NK-92 (cell line): ENCODE data around the gene EIF1B.
A peak's percentile ranks its signal among the peaks of the same experiment; 100 is the strongest.
"Not testable (repeated sequence)": the region's sequence is repeated elsewhere in the genome, so short reads cannot be mapped to it uniquely, and the experiment has no call there.

ENCODE experiments used
- DNase-seq: peaks from one replicate; lab custom pipeline; 2025; ENCODE audit not compliant: unreplicated experiment; lab: John Stamatoyannopoulos, UW

Gene EIF1B

DNA sequence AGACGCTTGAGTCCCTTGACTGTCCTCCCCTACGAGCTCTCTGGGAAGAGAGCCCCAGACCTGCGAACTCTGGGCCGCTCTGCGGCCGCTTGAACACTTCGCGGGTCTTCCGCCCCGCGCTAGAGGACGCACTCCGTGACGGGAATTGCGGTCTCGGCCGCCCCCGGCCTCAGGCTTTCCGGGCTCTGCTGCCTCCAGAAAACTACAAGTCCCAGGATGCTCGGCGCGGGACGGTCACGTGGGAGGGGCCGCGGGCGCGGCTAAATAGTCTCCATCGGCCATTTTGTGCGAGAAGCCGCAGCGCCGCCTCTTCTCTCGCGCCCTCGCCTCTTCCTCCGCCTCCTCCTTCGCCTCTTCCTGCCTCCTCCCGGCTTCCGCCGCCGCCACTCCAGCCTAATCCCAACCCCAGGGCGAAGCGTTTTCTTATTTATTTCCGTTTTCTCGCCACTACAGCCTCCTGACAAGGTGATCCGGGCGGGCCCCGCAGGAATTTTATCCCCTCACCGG is at the start of gene EIF1B:
EIF1B (plus strand) TSS at position 290 of the 507 bp plus-strand sequence. CDS start 235 bp downstream, outside the sequence.
- DNase-seq, result peak; percentile 76

DNA sequence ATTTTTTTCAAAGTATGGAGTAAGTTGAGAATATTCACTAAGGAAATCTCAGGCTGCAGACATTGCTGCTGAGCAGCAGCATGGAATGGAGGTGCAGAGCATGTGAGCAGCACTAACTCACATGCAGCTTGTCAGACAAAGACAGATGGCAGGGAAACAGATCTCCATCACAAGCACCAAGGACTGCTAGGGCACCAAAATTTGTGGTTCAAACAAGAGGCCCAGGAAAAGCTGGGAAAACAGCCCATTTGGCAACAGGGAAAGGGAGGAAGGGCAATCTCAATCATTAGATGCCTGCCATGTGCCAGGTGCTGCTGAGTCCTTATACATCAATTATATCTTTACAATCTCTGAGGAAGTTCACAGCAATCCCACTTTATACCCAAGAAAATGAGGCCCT is 47.2 kb upstream of the EIF1B start:
- no peak for DNase-seq

DNA sequence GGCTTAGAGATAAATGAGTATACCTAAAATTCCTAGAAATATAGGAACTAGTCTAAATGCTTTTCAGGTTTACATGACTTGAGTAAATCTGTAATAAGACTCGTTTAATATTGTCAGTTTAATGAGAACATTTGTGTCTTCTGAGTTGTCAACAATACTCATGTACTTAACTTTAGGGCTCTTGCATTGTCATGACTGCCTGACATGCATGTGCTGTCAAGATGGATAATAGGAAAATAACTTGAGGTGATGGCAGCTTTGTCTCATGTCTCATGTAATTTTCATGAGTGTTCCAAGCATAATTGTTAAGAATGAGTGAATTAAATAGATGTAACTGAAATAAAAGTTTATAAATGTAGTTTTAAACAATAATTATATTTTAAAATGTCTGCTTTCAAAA is 45.1 kb upstream of the EIF1B start:
- no peak for DNase-seq

DNA sequence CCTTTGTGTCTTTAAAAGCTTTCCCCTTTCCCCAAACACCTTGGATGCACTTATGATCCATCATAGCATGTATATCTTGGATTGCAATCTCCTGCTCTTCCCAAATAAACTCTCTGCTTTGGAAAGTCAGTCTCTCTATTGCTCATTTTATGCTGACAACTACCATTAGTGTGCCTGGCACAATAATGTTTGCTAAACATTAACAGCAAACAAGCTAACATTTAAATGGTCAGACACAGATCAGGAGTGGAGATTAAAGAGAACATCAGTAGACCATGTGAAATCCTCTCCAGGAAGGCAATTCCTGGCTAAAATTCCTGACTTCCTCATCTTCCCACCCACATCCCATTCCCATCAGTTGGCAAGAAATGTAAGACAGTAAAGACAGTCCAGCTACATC is 44.3 kb upstream of the EIF1B start:
- DNase-seq, result no peak

DNA sequence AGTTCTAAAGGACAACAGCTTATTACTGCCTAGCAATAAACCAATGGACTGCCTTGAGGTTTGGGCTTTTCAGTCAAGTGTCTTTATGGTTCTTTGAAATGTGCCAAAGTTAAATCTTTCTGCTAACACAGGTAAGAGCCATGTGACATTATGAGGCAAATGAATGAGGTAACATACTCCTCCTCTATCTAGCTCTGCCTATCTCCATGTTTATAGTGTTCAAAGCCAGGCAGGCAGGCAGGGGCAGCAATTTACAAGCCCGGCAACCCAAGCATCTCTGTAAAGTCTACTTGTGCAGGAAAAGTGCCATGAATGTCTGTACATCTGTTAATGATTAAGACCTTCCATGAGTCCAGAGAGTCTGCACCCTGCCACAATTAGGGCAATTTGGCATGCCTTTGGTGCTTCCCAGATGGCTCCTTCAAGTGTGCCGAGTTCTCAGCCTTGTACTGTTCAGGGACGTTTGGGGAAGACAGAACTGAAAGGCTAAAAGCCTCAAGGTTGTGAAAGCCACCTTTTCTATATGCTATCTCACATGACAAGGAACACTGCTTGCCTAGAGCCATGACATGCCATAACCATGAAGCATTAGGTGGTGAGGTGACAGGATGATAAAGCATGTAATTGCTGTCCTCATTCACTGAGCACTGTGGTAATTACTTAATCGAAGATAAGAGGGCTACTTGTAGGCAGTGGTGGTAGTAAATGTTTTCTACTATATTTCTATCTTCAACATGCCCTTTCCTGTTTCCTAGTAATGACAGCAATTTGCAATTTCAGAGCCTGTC is 41.4 kb upstream of the EIF1B start:
- no peak for DNase-seq

DNA sequence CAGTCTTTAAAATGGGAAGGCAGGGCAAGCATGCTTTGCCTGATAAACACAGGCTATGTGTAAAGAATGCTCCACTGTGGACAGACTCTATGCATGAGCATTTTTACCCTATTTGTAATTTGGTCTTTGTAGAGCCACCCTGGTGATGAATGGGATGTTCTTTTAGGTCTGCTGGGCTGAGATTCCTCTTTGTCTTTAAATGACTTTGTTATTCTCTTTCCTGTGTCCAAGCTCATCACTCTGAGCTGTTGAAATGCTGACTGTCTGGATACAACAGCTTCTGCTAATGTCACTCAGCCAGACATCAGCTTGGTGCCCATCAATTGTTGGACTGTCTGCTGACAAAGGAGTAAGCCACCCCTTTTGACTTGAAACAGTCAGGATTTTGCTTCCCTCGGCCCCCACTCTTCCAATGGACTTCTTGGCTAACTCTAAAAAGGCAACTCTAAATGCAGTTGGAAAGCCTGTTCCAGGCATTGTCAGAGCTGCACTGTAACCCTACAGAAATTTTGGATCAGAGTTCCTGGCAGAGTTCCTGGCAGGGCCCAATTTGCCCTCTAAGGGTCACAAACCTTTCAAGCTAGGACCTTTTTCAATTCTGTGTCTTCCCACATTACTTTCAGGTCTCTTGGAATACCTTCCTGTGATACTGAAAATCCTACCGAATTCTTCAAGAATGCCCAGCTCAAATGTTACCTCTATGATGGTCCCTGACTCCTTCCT is 40.5 kb upstream of the EIF1B start:
- DNase-seq, result no peak

DNA sequence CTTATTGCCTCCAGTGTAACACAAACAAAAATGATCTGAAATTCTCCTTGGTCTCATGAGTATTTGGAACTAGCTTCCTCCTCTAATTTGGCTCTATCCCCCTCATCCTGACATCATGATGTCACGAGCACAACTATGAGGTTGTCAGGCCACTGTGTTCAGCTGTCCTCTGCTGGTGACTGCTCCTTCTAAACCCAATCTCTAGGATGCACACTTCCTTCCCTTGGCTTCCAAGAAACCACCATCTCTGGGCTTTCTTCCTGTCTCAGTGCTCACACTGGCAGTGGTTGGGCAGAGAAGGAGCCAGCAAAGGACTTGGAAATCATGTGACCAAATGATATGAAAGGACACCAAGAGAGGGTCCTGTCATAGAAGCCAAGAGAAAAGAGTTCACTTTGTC is 30.7 kb upstream of the EIF1B start:
- no peak for DNase-seq

DNA sequence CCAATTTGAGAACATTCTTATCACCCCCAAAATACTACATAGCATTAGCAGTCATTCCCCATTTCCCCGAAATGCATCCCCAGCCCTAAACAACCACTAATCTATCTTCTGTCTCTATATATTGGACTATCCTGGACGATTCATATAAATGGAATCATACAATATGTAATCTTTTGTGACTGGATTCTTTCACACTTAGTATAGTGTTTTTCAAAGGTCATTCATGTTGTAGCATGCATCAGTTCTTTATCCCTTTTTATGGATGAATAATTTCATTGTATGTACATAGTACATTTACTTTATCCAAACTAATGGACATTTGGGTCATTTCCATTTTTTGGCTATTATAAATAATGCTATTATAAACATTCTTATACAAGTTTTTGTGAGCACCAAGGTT is 27.5 kb upstream of the EIF1B start:
- no peak for DNase-seq

DNA sequence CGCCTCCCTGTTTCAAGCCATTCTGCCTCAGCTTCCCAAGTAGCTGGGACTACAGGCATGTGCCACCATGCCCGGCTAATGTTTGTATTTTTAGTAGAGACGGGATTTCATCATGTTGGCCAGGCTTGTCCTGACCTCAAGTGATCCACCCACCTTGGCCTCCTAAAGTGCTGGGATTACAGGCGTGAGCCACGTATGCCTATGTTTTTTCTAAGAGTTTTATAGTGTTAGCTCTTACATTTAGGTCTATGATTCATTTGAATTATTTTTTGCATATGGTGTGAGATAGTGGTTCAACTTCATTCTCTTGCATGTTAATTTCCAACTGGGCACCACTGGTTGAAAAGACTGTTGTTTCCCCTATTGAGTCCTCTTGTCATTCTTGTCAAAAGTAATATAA is 26.4 kb upstream of the EIF1B start:
- not testable (repeated sequence) for DNase-seq

DNA sequence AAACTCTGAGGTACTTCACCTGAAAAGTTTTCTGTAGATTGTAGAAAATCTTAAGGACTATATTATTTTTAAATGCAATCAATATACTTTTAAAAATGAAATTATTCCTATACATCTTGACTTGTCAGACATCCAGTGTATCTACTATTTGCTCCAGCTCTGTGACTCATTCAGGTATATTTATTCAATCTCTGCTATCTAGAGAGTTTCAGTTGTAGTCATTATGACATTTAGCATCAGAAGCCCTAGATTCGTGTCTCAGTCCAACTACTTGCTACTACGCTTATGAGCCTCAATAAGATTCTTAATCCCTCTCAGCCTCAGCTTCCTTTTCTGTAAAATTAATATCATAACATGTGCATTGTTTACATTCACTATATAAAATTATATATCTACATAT is 22.3 kb upstream of the EIF1B start:
- DNase-seq, result no peak

DNA sequence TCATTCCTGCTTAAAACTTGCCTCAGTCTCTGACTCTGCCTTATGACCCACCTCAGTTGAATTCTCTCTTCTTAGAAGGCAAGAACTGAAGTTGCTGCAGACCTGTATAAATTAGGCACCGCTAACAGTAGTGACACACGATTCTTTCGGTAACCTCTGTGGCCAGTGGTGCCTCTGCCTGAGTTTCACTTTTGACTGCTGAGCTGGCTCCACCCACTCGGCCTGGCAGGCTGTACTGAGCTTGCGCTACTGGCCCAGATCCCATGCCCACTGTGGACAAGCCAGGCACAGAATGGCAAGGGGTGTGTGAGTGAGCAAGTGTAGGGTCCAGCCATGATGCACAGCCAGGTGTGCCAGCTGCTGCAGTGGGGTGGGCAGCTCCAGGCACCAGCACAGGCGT is 19.1 kb upstream of the EIF1B start:
- DNase-seq, result no peak

DNA sequence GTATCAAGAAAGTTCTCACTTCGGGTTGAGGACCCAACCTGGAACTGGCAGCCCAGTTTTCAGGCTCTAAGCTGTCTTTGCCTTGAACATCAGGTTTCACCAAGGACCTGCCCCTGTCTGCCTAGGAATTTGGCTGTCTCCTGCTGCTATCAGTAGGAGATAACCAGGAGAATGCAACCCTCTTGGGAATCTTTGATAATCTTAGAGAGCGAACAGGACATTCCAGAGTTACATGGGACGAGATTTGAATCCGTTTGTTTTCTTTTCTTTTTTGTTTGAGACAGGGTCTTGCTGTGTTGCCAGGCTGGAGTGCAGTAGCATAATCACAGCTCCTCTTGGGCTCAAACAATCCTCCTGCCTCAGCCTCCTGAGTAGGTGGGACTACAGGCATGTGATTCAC is 18.0 kb upstream of the EIF1B start:
- DNase-seq, result no peak

DNA sequence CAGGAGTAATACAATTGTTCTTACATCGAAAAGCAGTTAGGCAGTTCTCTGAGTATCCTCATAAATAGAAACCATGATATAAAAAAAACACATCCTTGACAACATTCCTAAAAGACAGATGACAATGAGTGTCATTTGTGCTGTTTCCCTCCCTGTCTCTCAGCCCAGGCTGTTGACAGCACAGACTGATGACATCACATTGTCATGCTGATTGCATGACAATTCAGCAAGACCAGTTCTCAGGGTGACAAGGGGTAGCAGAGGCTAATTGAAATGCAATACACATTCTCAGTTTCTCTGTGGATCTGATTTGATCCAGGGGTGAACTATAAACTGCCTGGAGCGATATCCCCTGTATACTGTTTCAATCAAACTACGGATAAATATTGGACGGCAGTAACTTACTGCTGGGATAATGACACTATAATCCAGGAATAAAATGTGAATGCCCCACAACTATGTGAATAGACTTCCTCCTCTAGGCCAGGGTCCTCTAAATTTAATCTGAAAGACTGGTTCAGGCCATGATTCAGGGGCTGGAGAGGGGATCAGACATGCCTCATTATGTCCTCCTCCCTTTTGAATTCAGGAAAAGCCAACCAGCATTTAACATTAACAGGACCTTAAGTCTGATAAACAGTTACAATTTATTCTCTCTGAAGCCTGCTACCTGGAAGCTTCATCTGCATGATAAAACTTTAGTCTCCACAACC is 16.7 kb upstream of the EIF1B start:
- no peak for DNase-seq

DNA sequence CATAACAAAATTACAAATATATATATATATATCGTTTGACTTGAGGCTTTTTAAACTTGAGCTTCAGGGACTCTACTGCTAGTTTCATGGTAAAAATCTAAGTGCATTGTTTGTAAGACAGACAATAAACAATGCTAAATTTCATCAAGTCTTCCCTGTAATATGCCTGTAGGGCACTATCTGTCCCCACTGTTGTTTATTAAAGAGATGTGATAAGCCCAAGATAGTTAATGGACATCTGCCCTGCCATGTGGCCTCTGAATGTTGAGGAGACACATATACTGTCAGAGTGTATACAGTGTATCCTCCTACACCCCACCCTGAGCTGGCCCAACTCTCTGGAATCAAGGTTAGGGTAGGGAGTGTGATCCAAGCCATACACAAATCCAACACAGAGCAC is 15.1 kb upstream of the EIF1B start:
- no peak for DNase-seq

DNA sequence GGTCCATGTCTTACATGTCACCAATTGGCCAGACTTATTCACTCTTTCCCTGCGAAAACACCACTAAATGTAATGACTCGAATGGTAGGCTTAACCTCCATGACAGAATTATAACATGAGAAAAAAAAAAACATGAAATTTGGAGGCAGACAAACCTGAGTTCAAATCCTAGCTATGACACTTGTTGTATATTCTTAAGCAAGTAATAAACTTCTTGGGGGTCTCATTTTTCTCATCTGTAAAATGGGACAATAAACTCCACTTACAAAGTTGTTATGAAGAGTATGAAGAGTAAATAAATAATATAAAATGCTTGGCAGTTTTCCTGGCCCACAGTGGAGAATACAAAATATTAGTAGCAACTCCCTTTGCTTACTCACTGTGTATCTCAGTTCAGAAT is 11.4 kb upstream of the EIF1B start:
- no peak for DNase-seq

DNA sequence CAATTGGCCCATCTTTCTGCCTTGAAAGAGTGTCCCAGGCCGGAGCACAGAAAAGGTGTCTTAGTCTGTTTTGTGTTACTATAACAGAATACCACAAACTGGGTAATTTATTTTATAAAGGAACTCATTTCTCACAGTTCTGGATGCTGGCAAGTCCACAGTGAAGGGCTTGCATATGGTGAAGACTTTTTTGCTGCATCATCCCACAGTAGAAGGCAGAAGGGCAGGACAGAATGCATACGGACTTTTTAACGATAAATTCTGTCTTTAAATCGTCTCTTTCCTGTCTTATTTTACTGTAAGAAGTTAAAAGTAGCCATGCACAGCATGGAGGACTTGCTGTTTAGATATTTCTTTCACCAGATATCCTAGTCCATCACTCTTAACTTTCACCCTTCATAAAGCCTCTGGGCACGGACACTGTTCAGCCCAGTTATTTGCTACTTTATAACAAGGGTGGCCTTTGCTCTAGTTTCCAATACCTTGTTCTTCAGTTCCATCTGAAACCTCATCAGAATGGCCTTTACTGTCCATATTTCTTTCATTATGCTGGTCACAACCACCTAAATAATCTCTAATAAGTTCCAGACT is 10.3 kb upstream of the EIF1B start:
- no peak for DNase-seq

DNA sequence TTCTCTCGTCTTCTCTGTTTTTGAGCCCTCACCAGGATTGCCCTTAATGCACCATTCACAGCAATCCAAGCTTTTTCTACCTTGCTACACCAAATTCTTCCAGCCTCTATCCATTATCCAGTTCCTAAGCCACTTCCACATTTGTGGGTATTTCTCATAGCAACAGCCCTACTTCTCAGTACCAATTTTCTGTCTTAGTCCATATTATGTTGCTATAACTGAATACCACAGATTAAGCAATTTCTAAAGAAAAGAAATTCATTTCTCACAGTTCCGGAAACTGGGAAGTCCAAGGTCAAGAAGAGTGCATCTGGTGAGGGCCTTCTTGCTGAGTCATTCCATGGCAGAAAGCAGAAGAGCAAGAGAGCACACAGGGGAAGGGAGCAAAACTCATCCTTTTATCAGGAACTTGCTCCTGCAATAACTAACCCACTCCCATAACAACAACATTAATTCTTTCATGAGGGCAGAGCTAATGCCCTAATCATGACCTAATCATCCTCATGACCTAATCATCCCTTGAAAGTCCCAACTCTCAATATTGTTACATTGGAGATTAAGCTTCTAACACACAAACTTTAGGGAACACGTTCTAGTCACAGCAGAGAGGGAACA is 9.7 kb upstream of the EIF1B start:
- DNase-seq, result no peak

DNA sequence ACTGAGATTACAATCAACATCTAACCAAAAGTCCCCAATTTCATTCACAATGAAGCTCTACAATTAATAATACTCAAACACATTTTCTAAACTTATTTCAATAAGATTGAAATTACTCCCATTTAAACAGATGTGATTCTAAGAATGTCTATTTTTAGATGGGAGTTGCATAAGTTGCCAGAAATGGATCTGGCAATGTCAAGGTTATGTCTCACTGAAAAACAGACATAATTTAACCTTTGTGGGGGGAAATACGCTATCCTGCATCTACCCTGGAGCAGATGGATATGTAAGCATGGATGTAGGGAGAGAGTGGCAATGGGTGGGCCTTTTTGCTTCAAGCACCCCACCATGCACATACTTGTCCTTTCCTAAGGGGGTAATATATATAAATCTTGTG is 6.7 kb upstream of the EIF1B start:
- no peak for DNase-seq

DNA sequence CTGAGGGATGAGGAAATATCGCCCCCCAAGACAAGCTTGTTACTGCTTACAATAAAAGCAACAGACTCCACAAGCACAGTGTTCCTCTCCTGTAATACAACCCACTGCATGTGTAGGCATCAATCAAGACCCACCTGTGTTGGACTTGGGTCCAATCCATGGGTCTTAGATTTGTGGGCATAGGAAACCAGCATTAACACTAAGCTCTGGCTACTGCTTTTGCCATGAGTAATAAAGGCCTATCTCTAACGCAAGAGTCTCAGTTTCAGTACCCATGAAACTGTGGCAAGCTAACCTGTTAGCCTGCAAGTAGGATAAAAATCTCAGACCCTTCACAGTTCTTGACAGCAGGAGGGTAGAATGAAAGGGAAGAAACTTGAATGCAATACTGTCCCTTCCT is 5.2 kb upstream of the EIF1B start:
- no peak for DNase-seq

DNA sequence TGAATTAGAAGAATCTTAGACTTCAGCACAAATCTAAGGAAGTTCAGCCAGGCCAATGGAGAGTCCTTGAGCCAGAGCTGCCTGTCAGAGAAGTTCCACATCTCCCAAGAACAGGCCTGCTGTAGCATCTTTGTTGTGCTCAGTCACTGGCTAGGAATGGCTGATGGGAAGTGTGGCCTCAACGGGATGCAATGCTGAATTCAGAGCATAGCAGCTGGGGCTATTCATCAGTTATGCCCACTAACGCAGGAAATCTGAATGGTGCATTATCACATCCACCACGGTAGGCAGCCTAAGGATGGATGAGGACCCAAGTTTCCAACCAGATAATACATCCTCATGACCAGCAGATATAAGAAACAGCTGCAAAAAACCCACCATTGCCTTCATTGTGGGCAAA is 3.2 kb upstream of the EIF1B start:
- DNase-seq, result no peak

DNA sequence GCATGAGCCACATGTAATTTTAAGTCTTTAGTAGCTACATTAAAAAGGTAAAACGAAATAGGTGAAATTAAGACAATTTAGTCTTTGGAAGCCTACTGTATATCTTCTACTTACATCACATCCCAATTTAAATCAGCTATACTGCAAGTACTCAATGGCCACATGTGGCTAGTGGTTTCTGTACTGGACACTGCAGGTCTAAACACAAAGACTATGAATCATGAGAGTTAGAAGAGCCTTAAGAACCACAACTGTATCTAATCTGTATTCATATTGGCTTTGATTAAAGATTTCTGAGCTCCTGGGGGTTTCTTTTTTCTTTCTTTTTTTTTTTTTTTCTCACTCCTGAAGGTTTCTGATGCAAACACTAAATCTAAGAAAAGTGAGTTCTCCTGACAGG is 2.3 kb upstream of the EIF1B start:
- DNase-seq, result no peak
